HFF-Myc (cell line): ENCODE results near the gene PCBD1.

Source experiments
- DNase-seq: peaks from one replicate; pipeline ENCODE4 v3.0.0-alpha.2; 2011; ENCODE audit warnings: low read depth; ENCODE audit errors: extremely low read depth
- H3K4me3 ChIP-seq: replicated peaks from 2 replicates; pipeline ENCODE4 v1.5.1; 2011; ENCODE audit warnings: low read depth, mild to moderate bottlenecking, control low read depth, low read length
- CTCF ChIP-seq: IDR thresholded peaks from 2 replicates; pipeline ENCODE4 v1.5.1; 2012; ENCODE audit warnings: mild to moderate bottlenecking, low read depth, low read length, control low read depth; ENCODE audit errors: missing control alignments

PCBD1 gene

GRCh38 chr10:70912556-70912955 is 24.2 kb upstream of the PCBD1 start:
- no peak for DNase-seq
- H3K4me3 ChIP-seq, result no peak overlapping the region
- TF ChIP-seq CTCF, result no peak

- no peak for TF ChIP-seq CTCF
- no peak for DNase-seq
- H3K4me3 ChIP-seq, result no peak overlapping the region
These were observed 23.0 kb upstream of the PCBD1 start for GRCh38 chr10:70911386-70911785.

- H3K4me3 ChIP-seq, result no peak overlapping the region
- TF ChIP-seq CTCF, result no peak
- DNase-seq, result no peak
These were observed 22.3 kb upstream of the PCBD1 start for GRCh38 chr10:70910486-70911341.

- TF ChIP-seq CTCF, result no peak
- DNase-seq, result no peak
- no peak overlapping the region for H3K4me3 ChIP-seq
These were observed 21.1 kb upstream of the PCBD1 start for GRCh38 chr10:70909326-70909935.

- no peak for DNase-seq
- TF ChIP-seq CTCF, result no peak
- no peak overlapping the region for H3K4me3 ChIP-seq
These were observed 20.3 kb upstream of the PCBD1 start for GRCh38 chr10:70908406-70909296.

- DNase-seq, result no peak
- TF ChIP-seq CTCF, result no peak
- H3K4me3 ChIP-seq, result no peak overlapping the region
These were observed 19.5 kb upstream of the PCBD1 start for GRCh38 chr10:70907637-70908405.
